Smooth muscle cell (in vitro differentiated cells): ENCODE data around the gene WWC1. TPM values are rescaled to one million over a fixed set of nuclear protein-coding genes. Genes with fewer than 3 reads are reported as not detected.

Experiments
- DNase-seq: peaks from one replicate; lab custom pipeline; 2025; ENCODE audit not compliant: unreplicated experiment; lab: John Stamatoyannopoulos, UW
- H2AFZ ChIP-seq: fragments of 200-600 bp; sonication (generic); 2 replicates; pipeline ENCODE4 v1.6.0; 2016; ENCODE audit warnings: antibody characterized with exemption, low read depth, mild to moderate bottlenecking
- H3F3A ChIP-seq: fragments of 200-600 bp; sonication (generic); 2 replicates; pipeline ENCODE4 v1.6.0; 2017; ENCODE audit warnings: antibody characterized with exemption, low read depth
- H3K27ac ChIP-seq: fragments of 200-600 bp; sonication (generic); 2 replicates; pipeline ENCODE4 v1.5.1; 2016; ENCODE audit warnings: low read depth, mild to moderate bottlenecking
- H3K27me3 ChIP-seq: fragments of 200-600 bp; sonication (generic); 2 replicates; pipeline ENCODE4 v1.6.1; 2016; ENCODE audit warnings: low read depth, mild to moderate bottlenecking
- H3K36me3 ChIP-seq: fragments of 200-600 bp; sonication (generic); 2 replicates; pipeline ENCODE4 v1.5.1; 2016; ENCODE audit warnings: low read depth
- H3K4me1 ChIP-seq: fragments of 200-600 bp; sonication (generic); 2 replicates; pipeline ENCODE4 v1.5.1; 2016; ENCODE audit warnings: low read depth
- H3K4me2 ChIP-seq: fragments of 200-600 bp; sonication (generic); 2 replicates; pipeline ENCODE4 v1.6.0; 2016; ENCODE audit warnings: mild to moderate bottlenecking
- H3K4me3 ChIP-seq: fragments of 200-600 bp; sonication (generic); 2 replicates; pipeline ENCODE4 v1.5.1; 2016; ENCODE audit warnings: mild to moderate bottlenecking
- H3K79me2 ChIP-seq: fragments of 200-600 bp; sonication (generic); 2 replicates; pipeline ENCODE4 v1.6.0; 2016; ENCODE audit warnings: low read depth, mild to moderate bottlenecking
- H3K9ac ChIP-seq: fragments of 200-600 bp; sonication (generic); 2 replicates; pipeline ENCODE4 v1.6.0; 2016; ENCODE audit warnings: low read depth
- H3K9me3 ChIP-seq: fragments of 200-600 bp; sonication (generic); replicated peaks from 2 replicates; pipeline ENCODE4 v1.5.1; 2016; ENCODE audit warnings: low read depth
- H4K20me1 ChIP-seq: fragments of 200-600 bp; sonication (generic); 2 replicates; pipeline ENCODE4 v1.6.0; 2016; ENCODE audit warnings: low read depth
- CTCF ChIP-seq: fragments of 200-600 bp; sonication (generic); IDR thresholded peaks from 2 replicates; pipeline ENCODE4 v1.5.1; 2017; ENCODE audit warnings: borderline replicate concordance, mild to moderate bottlenecking, antibody characterized with exemption; ENCODE audit not compliant: insufficient read depth, poor library complexity, severe bottlenecking
- WGBS: methylation state at CpG from one replicate; pipeline ENCODE4 v1.1.7; 2016; ENCODE audit warnings: low lambda C conversion rate; 5-methylcytosine and 5-hydroxymethylcytosine counted together
- polyA plus RNA-seq: library from polyadenylated mRNA; unstranded; fragments of >200 nt; fragmentation: Nextera tagmentation; extraction: Ambion mirVana; gene quantifications from 2 replicates; pipeline ENCODE4 v1.2.1, GENCODE V29; 2016
- total RNA-seq: library from RNA; depleted of rRNA; stranded (reverse); fragments of >200 nt; gene quantifications from 2 replicates; pipeline ENCODE4 v1.2.3, GENCODE V29; 2014

Gene WWC1
- total and polyA plus RNA-seq, 2 experiments from 2014 or later = 3.7 to 7.5 TPM

GRCh38 chr5:168282120-168282519 is 9.3 kb upstream of the WWC1 start:
- H4K20me1 ChIP-seq = no peaks in the 10 kb centered on the region
- no peak overlapping the region for H2AFZ ChIP-seq
- peaks cover 4% of the 10 kb centered on the region for H3K27me3 ChIP-seq
- H3K79me2 ChIP-seq = no peaks in the 10 kb centered on the region
- H3K9ac ChIP-seq = no peak overlapping the region
- no peak for TF ChIP-seq CTCF
- no peak for DNase-seq
- no peaks in the 10 kb centered on the region for H3K36me3 ChIP-seq
- H3F3A ChIP-seq = no peaks in the 10 kb centered on the region
- no peak overlapping the region for H3K4me2 ChIP-seq
- H3K4me3 ChIP-seq = no peak overlapping the region
- 40% methylated on average over 7 of the region's 7 CpGs for WGBS
- H3K27ac ChIP-seq = no peak overlapping the region
- H3K4me1 ChIP-seq = no peaks in the 10 kb centered on the region
- peaks cover 6% of the 10 kb centered on the region for H3K9me3 ChIP-seq

- H3K4me1 ChIP-seq = no peaks in the 10 kb centered on the region
- H3K36me3 ChIP-seq = no peaks in the 10 kb centered on the region
- H3K9me3 ChIP-seq = peaks cover 6% of the 10 kb centered on the region
- H3K4me2 ChIP-seq = no peak overlapping the region
- no peak for TF ChIP-seq CTCF
- H3K4me3 ChIP-seq = no peak overlapping the region
- no peak overlapping the region for H3K9ac ChIP-seq
- WGBS = 93% methylated on average over 4 of the region's 4 CpGs
- no peaks in the 10 kb centered on the region for H3K27me3 ChIP-seq
- DNase-seq = no peak
- H3K79me2 ChIP-seq = no peaks in the 10 kb centered on the region
- H3K27ac ChIP-seq = no peak overlapping the region
- no peak overlapping the region for H2AFZ ChIP-seq
- H4K20me1 ChIP-seq = no peaks in the 10 kb centered on the region
- peaks cover 1% of the 10 kb centered on the region for H3F3A ChIP-seq
Measured at GRCh38 chr5:168284809-168285208, 6.6 kb upstream of the WWC1 start.

- whole genome bisulfite sequencing = 80% methylated on average over 2 of the region's 2 CpGs
- peaks cover 6% of the 10 kb centered on the region for H3K9me3 ChIP-seq
Measured at GRCh38 chr5:168285696-168286095, 5.7 kb upstream of the WWC1 start.

More at GRCh38 chr5:168285696-168286095, 5.7 kb upstream of the WWC1 start:
- H3K4me1 ChIP-seq = no peaks in the 10 kb centered on the region
- no peaks in the 10 kb centered on the region for H3K36me3 ChIP-seq
- no peaks in the 10 kb centered on the region for H4K20me1 ChIP-seq
- H2AFZ ChIP-seq = no peak overlapping the region
- no peak overlapping the region for H3K9ac ChIP-seq
- H3K4me2 ChIP-seq = no peak overlapping the region
- DNase-seq = no peak
- peaks cover 6% of the 10 kb centered on the region for H3F3A ChIP-seq
- H3K27ac ChIP-seq = no peak overlapping the region
- no peak overlapping the region for H3K4me3 ChIP-seq
- no peak for TF ChIP-seq CTCF
- no peaks in the 10 kb centered on the region for H3K27me3 ChIP-seq
- no peaks in the 10 kb centered on the region for H3K79me2 ChIP-seq
